ENCODE results near the gene NAB1.
A peak's percentile ranks its signal among the peaks of the same experiment; 100 is the strongest.

The NAB1 gene

DNA sequence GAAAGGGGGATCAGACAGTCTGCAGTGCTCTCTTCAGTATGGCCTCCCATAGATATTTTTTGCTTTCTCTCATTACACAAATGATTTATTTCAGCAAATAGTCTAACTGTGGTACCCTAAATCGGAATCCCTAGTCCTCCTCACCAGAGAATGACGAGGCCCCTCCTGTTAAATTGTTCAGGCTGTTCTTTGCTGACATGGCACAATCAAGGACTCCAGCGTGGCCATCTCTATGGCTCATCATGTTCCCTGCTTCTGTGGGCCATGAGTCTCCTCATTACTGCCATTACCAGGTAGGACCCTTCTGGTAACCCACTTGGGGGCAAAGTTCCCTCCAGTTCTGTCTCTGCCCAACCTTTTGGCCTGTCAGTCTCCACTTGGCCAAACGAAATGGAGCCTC is 62.2 kb downstream of the NAB1 start:
- no peak for DNase-seq (ENCODE audit: low read depth in 2 of 2)
- TF ChIP-seq, protein P1, sequence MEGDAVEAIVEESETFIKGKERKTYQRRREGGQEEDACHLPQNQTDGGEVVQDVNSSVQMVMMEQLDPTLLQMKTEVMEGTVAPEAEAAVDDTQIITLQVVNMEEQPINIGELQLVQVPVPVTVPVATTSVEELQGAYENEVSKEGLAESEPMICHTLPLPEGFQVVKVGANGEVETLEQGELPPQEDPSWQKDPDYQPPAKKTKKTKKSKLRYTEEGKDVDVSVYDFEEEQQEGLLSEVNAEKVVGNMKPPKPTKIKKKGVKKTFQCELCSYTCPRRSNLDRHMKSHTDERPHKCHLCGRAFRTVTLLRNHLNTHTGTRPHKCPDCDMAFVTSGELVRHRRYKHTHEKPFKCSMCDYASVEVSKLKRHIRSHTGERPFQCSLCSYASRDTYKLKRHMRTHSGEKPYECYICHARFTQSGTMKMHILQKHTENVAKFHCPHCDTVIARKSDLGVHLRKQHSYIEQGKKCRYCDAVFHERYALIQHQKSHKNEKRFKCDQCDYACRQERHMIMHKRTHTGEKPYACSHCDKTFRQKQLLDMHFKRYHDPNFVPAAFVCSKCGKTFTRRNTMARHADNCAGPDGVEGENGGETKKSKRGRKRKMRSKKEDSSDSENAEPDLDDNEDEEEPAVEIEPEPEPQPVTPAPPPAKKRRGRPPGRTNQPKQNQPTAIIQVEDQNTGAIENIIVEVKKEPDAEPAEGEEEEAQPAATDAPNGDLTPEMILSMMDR (IDR thresholded peaks at IDR 0.05; ENCODE audit: low read depth, low read length), result no peak
- H3K4me3 ChIP-seq (replicated peaks in 1 of 2; ENCODE audit: low read depth in 2 of 2, low read length in 2 of 2), result no peak overlapping the region

DNA sequence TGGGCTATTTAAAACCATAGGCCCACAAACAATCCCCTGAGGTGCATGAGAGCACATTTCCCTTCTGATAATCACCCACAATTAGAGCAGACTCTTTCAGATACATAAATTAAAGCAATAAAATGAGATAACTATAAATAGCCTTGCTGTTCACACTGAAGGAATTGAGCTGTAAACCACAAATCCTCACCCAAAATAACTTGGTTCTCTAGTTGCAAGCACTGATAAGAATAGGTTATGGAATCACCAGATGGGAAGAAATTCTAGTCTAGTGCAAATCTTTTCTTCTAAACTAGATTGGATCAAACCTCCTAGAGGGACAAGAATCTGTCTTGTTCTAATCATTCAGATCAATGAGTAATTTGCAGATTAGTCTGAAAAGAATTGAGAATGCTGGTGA is 64.6 kb downstream of the NAB1 start:
- TF ChIP-seq, protein P1 (IDR thresholded peaks at IDR 0.05; ENCODE audit: low read depth, low read length), result no peak
- no peak overlapping the region for H3K4me3 ChIP-seq (replicated peaks in 1 of 2; ENCODE audit: low read depth in 2 of 2, low read length in 2 of 2)
- DNase-seq (ENCODE audit: low read depth in 2 of 2), result peak in 1 of 2 donors; percentile 20

DNA sequence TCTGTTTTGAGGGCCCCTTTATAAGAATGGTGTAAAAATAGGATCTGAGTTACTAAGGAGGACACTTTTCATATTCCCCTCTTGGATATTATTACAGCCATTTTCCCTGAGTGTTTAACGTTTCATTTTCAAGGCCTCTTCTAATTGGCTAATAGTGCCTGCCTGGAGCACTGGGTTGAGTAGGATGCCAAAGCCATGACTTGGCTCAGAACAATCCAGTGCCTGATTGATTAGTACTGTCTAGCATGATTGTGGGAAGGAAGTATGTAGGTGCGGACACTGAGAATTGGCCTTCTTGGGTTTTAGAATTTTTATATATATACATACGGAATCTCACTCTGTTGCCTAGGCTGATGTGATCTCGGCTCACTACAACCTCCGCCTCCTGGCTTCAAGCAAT is 66.1 kb downstream of the NAB1 start:
- DNase-seq (ENCODE audit: low read depth in 2 of 2), result peak in 1 of 2 donors; percentile 36
- no peak overlapping the region for H3K4me3 ChIP-seq (replicated peaks in 1 of 2; ENCODE audit: low read depth in 2 of 2, low read length in 2 of 2)
- TF ChIP-seq, protein P1 (IDR thresholded peaks at IDR 0.05; ENCODE audit: low read depth, low read length), result no peak

DNA sequence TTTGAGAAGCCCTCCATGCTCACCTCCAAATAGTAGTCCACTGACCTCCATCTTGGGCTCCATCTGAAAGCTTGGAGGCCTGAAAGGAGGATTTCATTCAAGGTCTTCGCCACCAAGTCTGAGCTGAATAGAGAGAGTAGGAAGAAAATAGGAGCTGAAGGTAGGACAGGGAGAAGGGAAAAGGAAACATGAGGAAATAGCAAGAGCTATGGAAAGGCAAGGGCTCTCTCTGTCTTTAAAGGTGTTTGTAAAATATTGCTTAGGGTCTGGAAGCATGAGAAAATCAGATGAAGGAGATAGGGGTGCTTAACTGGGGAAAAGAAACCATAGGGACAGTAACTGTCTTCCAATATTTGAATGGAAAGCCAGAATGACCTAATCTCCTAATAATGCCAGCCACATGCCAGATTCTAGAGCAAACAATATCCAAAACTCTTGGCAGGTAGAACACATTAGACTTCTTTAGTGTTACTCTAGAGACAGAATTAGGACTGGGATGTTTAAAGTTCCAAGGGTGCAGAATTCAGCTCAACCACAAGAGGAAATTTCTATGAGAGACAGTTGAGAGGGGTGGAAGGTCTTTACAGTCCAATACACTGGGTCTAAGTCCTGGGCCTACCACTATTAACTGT is 67.4 kb downstream of the NAB1 start:
- DNase-seq (ENCODE audit: low read depth in 2 of 2), result peak in 1 of 2 donors; percentile 27
- TF ChIP-seq, protein P1 (IDR thresholded peaks at IDR 0.05; ENCODE audit: low read depth, low read length), result no peak
- H3K4me3 ChIP-seq (replicated peaks in 1 of 2; ENCODE audit: low read depth in 2 of 2, low read length in 2 of 2), result no peak overlapping the region

DNA sequence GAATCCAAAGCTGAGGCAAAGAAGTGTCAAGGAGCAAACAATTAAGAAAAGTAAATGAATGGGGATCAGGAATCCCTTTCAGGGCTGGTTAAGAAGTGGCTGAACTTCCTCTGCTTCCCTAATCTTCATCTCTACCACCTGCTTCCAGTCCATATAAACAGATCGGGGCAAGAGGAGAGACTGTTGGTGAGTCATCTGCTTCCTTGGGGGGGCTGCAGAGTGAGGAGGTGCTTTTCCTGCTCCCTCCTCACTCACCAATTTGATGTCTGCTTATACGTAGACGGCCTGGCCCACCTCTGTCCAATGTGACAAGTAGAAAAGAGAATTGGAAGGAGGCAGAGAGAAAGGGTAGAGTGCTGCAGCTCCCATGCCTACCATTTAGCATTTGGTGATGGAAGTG is 68.4 kb downstream of the NAB1 start:
- no peak for DNase-seq (ENCODE audit: low read depth in 2 of 2)
- TF ChIP-seq, protein P1 (IDR thresholded peaks at IDR 0.05; ENCODE audit: low read depth, low read length), result no peak
- H3K4me3 ChIP-seq (replicated peaks in 1 of 2; ENCODE audit: low read depth in 2 of 2, low read length in 2 of 2), result no peak overlapping the region

DNA sequence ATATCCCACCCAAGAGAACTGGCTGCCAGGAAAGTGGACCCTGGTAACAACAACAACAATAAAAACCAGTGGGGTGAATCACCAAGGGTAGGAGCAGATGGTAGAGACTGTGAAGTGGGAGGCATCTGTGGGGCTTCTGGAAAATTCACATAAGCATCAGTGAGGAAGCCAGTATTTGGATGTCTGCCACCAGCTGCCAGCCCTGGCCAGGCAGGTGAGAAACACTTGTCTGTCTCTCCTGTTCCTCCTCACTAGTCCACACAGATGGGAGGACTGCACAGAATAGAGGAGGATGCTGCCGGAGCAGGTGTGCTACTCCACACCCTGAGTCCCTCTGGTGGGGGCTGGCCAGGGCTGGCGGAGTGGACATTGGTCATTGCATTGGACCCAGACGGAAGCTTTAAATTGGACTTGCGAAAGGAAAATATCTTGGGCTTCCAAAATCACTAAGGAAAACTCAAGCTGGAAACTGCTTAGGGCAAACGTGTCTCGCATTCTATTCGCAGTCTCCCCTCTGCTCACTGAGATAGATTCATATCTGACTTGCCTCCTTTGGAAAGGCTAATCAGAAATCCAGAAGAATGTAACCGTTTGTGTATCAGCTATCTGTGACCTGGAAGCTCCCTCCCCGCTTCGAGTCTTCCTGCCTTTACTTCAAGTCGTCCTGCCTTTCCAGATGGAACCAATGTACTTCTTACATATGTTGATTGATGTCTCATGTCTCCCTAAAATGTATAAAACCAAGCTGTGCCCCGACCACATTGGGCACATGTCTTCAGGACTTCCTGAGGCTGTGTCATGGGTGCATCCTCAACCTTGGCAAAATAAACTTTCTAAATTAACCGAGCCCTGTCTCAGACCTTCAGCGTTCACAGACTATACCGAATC is 69.1 kb downstream of the NAB1 start:
- TF ChIP-seq, protein P1 (IDR thresholded peaks at IDR 0.05; ENCODE audit: low read depth, low read length), result no peak
- DNase-seq (ENCODE audit: low read depth in 2 of 2), result peak in 1 of 2 donors; percentile 27
- no peak overlapping the region for H3K4me3 ChIP-seq (replicated peaks in 1 of 2; ENCODE audit: low read depth in 2 of 2, low read length in 2 of 2)
